GM23338 (cell line): ENCODE results near the gene TCF3. TPM values are rescaled to one million over a fixed set of nuclear protein-coding genes. Genes with fewer than 3 reads are reported as not detected.

Experiments
- ATAC-seq: fragments of 200-7000 bp; cut with Tn5 transposase; 3 replicates; pipeline ENCODE4 v1.9.1; 2020
- DNase-seq: peaks from one replicate; pipeline ENCODE4 v3.0.0-alpha.2; 2015; ENCODE audit warnings: low spot score
- H2AFZ ChIP-seq: fragments of 200-600 bp; sonication (generic); 2 replicates; pipeline ENCODE4 v1.8.0; 2016; ENCODE audit warnings: antibody characterized with exemption, mild to moderate bottlenecking, moderate library complexity
- H3F3A ChIP-seq: fragments of 200-600 bp; sonication (generic); replicated peaks from 2 replicates; pipeline ENCODE4 v1.8.0; 2017; ENCODE audit warnings: antibody characterized with exemption, mixed run types, low read depth
- H3K27ac ChIP-seq: fragments of 200-600 bp; sonication (generic); 2 replicates; pipeline ENCODE4 v1.6.1; 2016; ENCODE audit warnings: low read depth
- H3K27me3 ChIP-seq: fragments of 200-600 bp; sonication (generic); 2 replicates; pipeline ENCODE4 v1.8.0; 2016; ENCODE audit warnings: mild to moderate bottlenecking, mixed run types, moderate library complexity; ENCODE audit not compliant: insufficient read depth
- H3K36me3 ChIP-seq: fragments of 200-600 bp; sonication (generic); 2 replicates; pipeline ENCODE4 v1.8.0; 2016; ENCODE audit warnings: mild to moderate bottlenecking; ENCODE audit not compliant: insufficient read depth
- H3K4me1 ChIP-seq: fragments of 200-600 bp; sonication (generic); 2 replicates; pipeline ENCODE4 v1.8.0; 2016; ENCODE audit warnings: mild to moderate bottlenecking, moderate library complexity; ENCODE audit not compliant: insufficient read depth
- H3K4me2 ChIP-seq: fragments of 200-600 bp; sonication (generic); 2 replicates; pipeline ENCODE4 v1.7.1; 2017; ENCODE audit warnings: mixed run types
- H3K4me3 ChIP-seq: fragments of 200-600 bp; sonication (generic); 2 replicates; pipeline ENCODE4 v1.6.1; 2016; ENCODE audit warnings: mixed run types
- H3K79me2 ChIP-seq: fragments of 200-600 bp; sonication (generic); replicated peaks from 2 replicates; pipeline ENCODE4 v1.8.0; 2017; ENCODE audit warnings: mild to moderate bottlenecking; ENCODE audit not compliant: insufficient read depth
- H3K9me2 ChIP-seq: fragments of 200-600 bp; sonication (generic); 2 replicates; pipeline ENCODE4 v1.8.0; 2017; ENCODE audit not compliant: insufficient read depth
- H4K20me1 ChIP-seq: fragments of 200-600 bp; sonication (generic); replicated peaks from 2 replicates; pipeline ENCODE4 v1.8.0; 2017; ENCODE audit warnings: mild to moderate bottlenecking; ENCODE audit not compliant: insufficient read depth
- H3K27ac Mint-ChIP-seq: 2 replicates; pipeline ENCODE4 v1.8.0; 2020; ENCODE audit warnings: inconsistent platforms, mild to moderate bottlenecking, moderate library complexity, mixed read lengths
- H3K27me3 Mint-ChIP-seq: 3 replicates; pipeline ENCODE4 v1.8.0; 2022; ENCODE audit warnings: low read depth, mild to moderate bottlenecking, moderate library complexity, mixed read lengths, inconsistent platforms; ENCODE audit not compliant: insufficient read depth, poor library complexity
- H3K36me3 Mint-ChIP-seq: 3 replicates; pipeline ENCODE4 v1.8.0; 2021; ENCODE audit warnings: low read depth, mild to moderate bottlenecking, inconsistent platforms, moderate library complexity, mixed read lengths
- H3K4me1 Mint-ChIP-seq: 3 replicates; pipeline ENCODE4 v1.8.0; 2020; ENCODE audit warnings: mild to moderate bottlenecking, inconsistent platforms, mixed read lengths
- H3K4me3 Mint-ChIP-seq: 3 replicates; pipeline ENCODE4 v1.8.0; 2021; ENCODE audit warnings: moderate library complexity, mild to moderate bottlenecking, inconsistent platforms, mixed read lengths
- H3K9me3 Mint-ChIP-seq: 3 replicates; pipeline ENCODE4 v1.8.0; 2020; ENCODE audit warnings: moderate library complexity, mild to moderate bottlenecking, inconsistent platforms, mixed read lengths
- CREB1 ChIP-seq: fragments of 250-450 bp; sonication (Bioruptor Pico); IDR thresholded peaks from 2 replicates; pipeline ENCODE4 v1.5.0; 2020; ENCODE audit warnings: low read depth, mild to moderate bottlenecking, moderate library complexity
- CTCF ChIP-seq, 2 experiments: fragments of 200-600 bp in 1 of 2; sonication (generic) in 1 of 2; conservative IDR thresholded peaks; 2 replicates each; pipeline versions ENCODE4 v1.5.1 to v1.6.1; 2016 to 2017; ENCODE audit warnings: antibody characterized with exemption in 2 of 2, low read depth in 2 of 2, mild to moderate bottlenecking in 2 of 2, moderate library complexity in 1 of 2
- ETS1 ChIP-seq: IDR thresholded peaks from 2 replicates; pipeline ENCODE4 v1.6.1; 2016; ENCODE audit warnings: antibody characterized with exemption
- EZH2phosphoT487 ChIP-seq: fragments of 200-600 bp; sonication (generic); IDR thresholded peaks from one replicate; pipeline ENCODE4 v1.8.1; 2018; ENCODE audit warnings: antibody characterized with exemption; ENCODE audit not compliant: unreplicated experiment
- ZNF114 ChIP-seq: fragments of 250-450 bp; sonication (Bioruptor Pico); IDR thresholded peaks from 2 replicates; pipeline ENCODE4 v1.5.0; 2020; ENCODE audit warnings: mild to moderate bottlenecking, moderate library complexity
- ZNF462 ChIP-seq: fragments of 250-450 bp; sonication (Bioruptor Pico); IDR thresholded peaks from 2 replicates; pipeline ENCODE4 v1.5.0; 2020; ENCODE audit warnings: mild to moderate bottlenecking, moderate library complexity
- polyA plus RNA-seq: library from polyadenylated mRNA; unstranded; fragments of >200 nt; fragmentation: Nextera tagmentation; extraction: Ambion mirVana; gene quantifications from 2 replicates; pipeline ENCODE4 v1.2.1, GENCODE V29; 2016
- total RNA-seq: library from RNA; depleted of rRNA; stranded (reverse); fragments of >200 nt; shearing (Covaris generic); gene quantifications from 2 replicates; pipeline ENCODE4 v1.2.3, GENCODE V29; 2014

TCF3 gene
- total and polyA plus RNA-seq, 2 experiments from 2014 or later, result 166 to 383 TPM

GRCh38 chr19:1622541-1622940 lies 29.9 kb downstream of the TCF3 start (continued):
- TF ChIP-seq EZH2phosphoT487 (no peak), ZNF462 (CRISPR knock-in tag) (no peak)

- Mint-ChIP-seq H3K36me3 (peaks cover 68% of the 10 kb centered on the region), H3K9me3 (peaks cover 3% of the 10 kb centered on the region; the same call in 1 of the 3 replicates), H3K27ac (no peak overlapping the region), H3K27me3 (peaks cover 28% of the 10 kb centered on the region), H3K4me1 (peaks cover 18% of the 10 kb centered on the region), H3K4me3 (no peak overlapping the region)
- peaks cover 11% of the 10 kb centered on the region for H3K36me3 ChIP-seq
- peaks cover 16% of the 10 kb centered on the region; the same call in 1 of the 2 replicates for H3F3A ChIP-seq
- no peak overlapping the region for H3K4me3 ChIP-seq
- no peak for TF ChIP-seq ETS1
- TF ChIP-seq EZH2phosphoT487, result no peak
- TF ChIP-seq ZNF462 (CRISPR knock-in tag), result no peak
- no peak for TF ChIP-seq CTCF (conservative IDR thresholded peaks at IDR 0.05; ENCODE audit: low read depth in 2 of 2)
- TF ChIP-seq CREB1, result no peak
- no peak for TF ChIP-seq ZNF114
- no peak overlapping the region for H2AFZ ChIP-seq
- H3K27ac ChIP-seq, result no peak overlapping the region
- H4K20me1 ChIP-seq, result peaks cover 21% of the 10 kb centered on the region
- DNase-seq, result no peak
- no peaks in the 10 kb centered on the region for H3K27me3 ChIP-seq
- no peak overlapping the region for H3K4me2 ChIP-seq
- H3K4me1 ChIP-seq, result no peaks in the 10 kb centered on the region
- H3K9me2 ChIP-seq, result no peaks in the 10 kb centered on the region
- H3K79me2 ChIP-seq, result peaks cover 9% of the 10 kb centered on the region
- no peak for ATAC-seq
Measured at GRCh38 chr19:1622007-1622406, 30.4 kb downstream of the TCF3 start.
